HepG2 (cell line): ENCODE results near the gene TAS1R3. TPM values are rescaled to one million over a fixed set of nuclear protein-coding genes. Genes with fewer than 3 reads are reported as not detected.

Source experiments
- AGO1 ChIP-seq: fragments of 200-400 bp; formaldehyde crosslinking; IDR thresholded peaks from 2 replicates; pipeline ENCODE4 v1.6.1; 2017; ENCODE audit warnings: mild to moderate bottlenecking, low read depth, low read length, moderate library complexity; ENCODE audit not compliant: poor library complexity, severe bottlenecking
- AGO2 ChIP-seq: fragments of 200-400 bp; formaldehyde crosslinking; optimal IDR thresholded peaks from 2 replicates; pipeline ENCODE3; 2017; ENCODE audit warnings: mild to moderate bottlenecking, low read depth, low read length, moderate library complexity
- FIP1L1 ChIP-seq: fragments of 200-400 bp; formaldehyde crosslinking; IDR thresholded peaks from 2 replicates; pipeline ENCODE4 v1.6.1; 2018; ENCODE audit warnings: low read depth, mild to moderate bottlenecking, low read length, moderate library complexity, borderline replicate concordance; ENCODE audit not compliant: insufficient read depth
- ONECUT2 ChIP-seq: sonication (generic); formaldehyde crosslinking; IDR thresholded peaks from 2 replicates; pipeline ENCODE4 v1.4.0; 2020; ENCODE audit warnings: missing genetic modification reagents
- RNF2 ChIP-seq: fragments of 450-650 bp; conservative IDR thresholded peaks from 2 replicates; pipeline ENCODE4 v1.6.1; 2016; ENCODE audit warnings: low read depth
- SAP130 ChIP-seq: IDR thresholded peaks from 2 replicates; pipeline ENCODE4 v1.6.1; 2016; ENCODE audit warnings: low read depth
- SP140L ChIP-seq: sonication (generic); formaldehyde crosslinking; IDR thresholded peaks from 2 replicates; pipeline ENCODE4 v1.4.0; 2020; ENCODE audit warnings: missing genetic modification reagents, borderline replicate concordance
- TAF15 ChIP-seq: fragments of 200-400 bp; formaldehyde crosslinking; IDR thresholded peaks from one replicate; pipeline ENCODE4 v1.6.1; 2018; ENCODE audit warnings: mild to moderate bottlenecking, low read depth, low read length; ENCODE audit not compliant: poor library complexity, severe bottlenecking
- ZBTB33 ChIP-seq: sonication (generic); formaldehyde crosslinking; IDR thresholded peaks from 2 replicates; pipeline ENCODE4 v1.4.0; 2020; ENCODE audit warnings: missing genetic modification reagents
- ZFAT ChIP-seq: sonication (generic); formaldehyde crosslinking; conservative IDR thresholded peaks from 2 replicates; pipeline ENCODE4 v1.8.1; 2023; ENCODE audit warnings: missing genetic modification reagents, inconsistent platforms
- ZNF280D ChIP-seq: sonication (generic); formaldehyde crosslinking; IDR thresholded peaks from 2 replicates; pipeline ENCODE4 v1.5.1; 2020; ENCODE audit warnings: mild to moderate bottlenecking, missing genetic modification reagents
- ZNF652 ChIP-seq: IDR thresholded peaks from 2 replicates; pipeline ENCODE4 v1.6.1; 2016; ENCODE audit warnings: low read depth, borderline replicate concordance
- ZNF784 ChIP-seq: sonication (generic); formaldehyde crosslinking; IDR thresholded peaks from 2 replicates; pipeline ENCODE4 v1.5.1; 2020; ENCODE audit warnings: missing genetic modification reagents, mild to moderate bottlenecking, borderline replicate concordance
- polyA plus RNA-seq, 8 experiments: library from polyadenylated mRNA; depleted of rRNA in 3 of 8; stranded (reverse) in 7 of 8; unstranded in 1 of 8; fragments of >200 nt; fragmentation: Illumina TruSeq in 4 of 8; extraction: Trizol in 4 of 8; gene quantifications; 2 replicates each; pipeline versions ENCODE4 v1.2.1 to v1.2.3, GENCODE V29; 2011 to 2016; ENCODE audit warnings: low read depth in 4 of 8, missing spikeins in 1 of 8, mixed read lengths in 1 of 8; ENCODE audit not compliant: insufficient read depth in 1 of 8
- total RNA-seq, 5 experiments: library from RNA; depleted of rRNA; stranded (reverse); fragments of >200 nt; fragmentation: Illumina TruSeq; extraction: Trizol; gene quantifications; 2 replicates each; pipeline ENCODE4 v1.2.3, GENCODE V29; 2016; ENCODE audit warnings: low read depth in 1 of 5
- TF ChIP-seq, protein P1 (sequence below): sonication (generic); formaldehyde crosslinking; IDR thresholded peaks from 2 replicates; pipeline ENCODE4 v1.4.0; 2020; ENCODE audit warnings: missing genetic modification reagents
- TF ChIP-seq, protein P2 (sequence below): sonication (generic); formaldehyde crosslinking; IDR thresholded peaks from 2 replicates; pipeline ENCODE4 v1.5.0; 2020; ENCODE audit warnings: missing genetic modification reagents

The TAS1R3 gene
- total and polyA plus RNA-seq, 2 of the 13 experiments (the other 11 are each of a cell fraction or from before 2014, with no cell fraction given): 0.13 to 0.15 TPM

- TF ChIP-seq, protein P1, sequence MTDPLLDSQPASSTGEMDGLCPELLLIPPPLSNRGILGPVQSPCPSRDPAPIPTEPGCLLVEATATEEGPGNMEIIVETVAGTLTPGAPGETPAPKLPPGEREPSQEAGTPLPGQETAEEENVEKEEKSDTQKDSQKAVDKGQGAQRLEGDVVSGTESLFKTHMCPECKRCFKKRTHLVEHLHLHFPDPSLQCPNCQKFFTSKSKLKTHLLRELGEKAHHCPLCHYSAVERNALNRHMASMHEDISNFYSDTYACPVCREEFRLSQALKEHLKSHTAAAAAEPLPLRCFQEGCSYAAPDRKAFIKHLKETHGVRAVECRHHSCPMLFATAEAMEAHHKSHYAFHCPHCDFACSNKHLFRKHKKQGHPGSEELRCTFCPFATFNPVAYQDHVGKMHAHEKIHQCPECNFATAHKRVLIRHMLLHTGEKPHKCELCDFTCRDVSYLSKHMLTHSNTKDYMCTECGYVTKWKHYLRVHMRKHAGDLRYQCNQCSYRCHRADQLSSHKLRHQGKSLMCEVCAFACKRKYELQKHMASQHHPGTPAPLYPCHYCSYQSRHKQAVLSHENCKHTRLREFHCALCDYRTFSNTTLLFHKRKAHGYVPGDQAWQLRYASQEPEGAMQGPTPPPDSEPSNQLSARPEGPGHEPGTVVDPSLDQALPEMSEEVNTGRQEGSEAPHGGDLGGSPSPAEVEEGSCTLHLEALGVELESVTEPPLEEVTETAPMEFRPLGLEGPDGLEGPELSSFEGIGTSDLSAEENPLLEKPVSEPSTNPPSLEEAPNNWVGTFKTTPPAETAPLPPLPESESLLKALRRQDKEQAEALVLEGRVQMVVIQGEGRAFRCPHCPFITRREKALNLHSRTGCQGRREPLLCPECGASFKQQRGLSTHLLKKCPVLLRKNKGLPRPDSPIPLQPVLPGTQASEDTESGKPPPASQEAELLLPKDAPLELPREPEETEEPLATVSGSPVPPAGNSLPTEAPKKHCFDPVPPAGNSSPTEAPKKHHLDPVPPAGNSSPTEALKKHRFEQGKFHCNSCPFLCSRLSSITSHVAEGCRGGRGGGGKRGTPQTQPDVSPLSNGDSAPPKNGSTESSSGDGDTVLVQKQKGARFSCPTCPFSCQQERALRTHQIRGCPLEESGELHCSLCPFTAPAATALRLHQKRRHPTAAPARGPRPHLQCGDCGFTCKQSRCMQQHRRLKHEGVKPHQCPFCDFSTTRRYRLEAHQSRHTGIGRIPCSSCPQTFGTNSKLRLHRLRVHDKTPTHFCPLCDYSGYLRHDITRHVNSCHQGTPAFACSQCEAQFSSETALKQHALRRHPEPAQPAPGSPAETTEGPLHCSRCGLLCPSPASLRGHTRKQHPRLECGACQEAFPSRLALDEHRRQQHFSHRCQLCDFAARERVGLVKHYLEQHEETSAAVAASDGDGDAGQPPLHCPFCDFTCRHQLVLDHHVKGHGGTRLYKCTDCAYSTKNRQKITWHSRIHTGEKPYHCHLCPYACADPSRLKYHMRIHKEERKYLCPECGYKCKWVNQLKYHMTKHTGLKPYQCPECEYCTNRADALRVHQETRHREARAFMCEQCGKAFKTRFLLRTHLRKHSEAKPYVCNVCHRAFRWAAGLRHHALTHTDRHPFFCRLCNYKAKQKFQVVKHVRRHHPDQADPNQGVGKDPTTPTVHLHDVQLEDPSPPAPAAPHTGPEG (CRISPR knock-in tag): no peak
- TF ChIP-seq ZFAT (CRISPR knock-in tag) (no peak), SP140L (CRISPR knock-in tag) (no peak), AGO2 (peak; percentile 86), ZBTB33 (CRISPR knock-in tag) (0 out of 2 replicates have a peak, but pooled peaks have one; percentile 13), AGO1 (peak; percentile 94), FIP1L1 (no peak), ZNF652 (CRISPR knock-in tag) (no peak), SAP130 (CRISPR knock-in tag) (no peak), ONECUT2 (CRISPR knock-in tag) (no peak), TAF15 (no peak), ZNF280D (CRISPR knock-in tag) (no peak), RNF2 (no peak), ZNF784 (CRISPR knock-in tag) (no peak)
- TF ChIP-seq, protein P2, sequence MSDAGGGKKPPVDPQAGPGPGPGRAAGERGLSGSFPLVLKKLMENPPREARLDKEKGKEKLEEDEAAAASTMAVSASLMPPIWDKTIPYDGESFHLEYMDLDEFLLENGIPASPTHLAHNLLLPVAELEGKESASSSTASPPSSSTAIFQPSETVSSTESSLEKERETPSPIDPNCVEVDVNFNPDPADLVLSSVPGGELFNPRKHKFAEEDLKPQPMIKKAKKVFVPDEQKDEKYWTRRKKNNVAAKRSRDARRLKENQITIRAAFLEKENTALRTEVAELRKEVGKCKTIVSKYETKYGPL (CRISPR knock-in tag): no peak
Measured at GRCh38 chr1:1351511-1352427, 20.7 kb downstream of the TAS1R3 start (continued).
